ENCODE measurements around the gene TDP1.
"Not testable (repeated sequence)": the region's sequence is repeated elsewhere in the genome, so short reads cannot be mapped to it uniquely, and the experiment has no call there.

TDP1 gene

DNA sequence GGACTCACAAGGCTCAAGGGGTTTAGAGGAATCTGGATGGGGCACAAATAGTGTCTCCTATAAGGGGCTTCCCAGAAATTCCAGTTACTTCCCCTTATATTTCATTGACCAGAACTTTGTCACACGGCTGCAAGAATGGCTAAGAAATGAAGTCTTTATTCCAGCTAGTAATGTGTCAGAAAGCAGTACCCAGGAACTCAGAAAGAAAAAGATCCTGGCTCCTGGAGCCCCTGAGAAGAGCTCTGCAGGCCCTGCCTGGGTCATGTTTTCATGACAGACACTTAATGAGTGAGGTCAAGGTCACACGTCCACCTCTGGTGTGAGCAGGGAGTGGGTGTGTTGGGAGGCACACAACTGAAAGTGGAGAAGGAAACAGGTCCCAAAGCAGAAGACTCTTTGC is 123.8 kb downstream of the TDP1 start:
- no peak for DNase-seq (ENCODE audit: low spot score)
- no peak for ATAC-seq (ENCODE audit: low read depth)
- H3K36me3 ChIP-seq (ENCODE audit: low read depth), result no peaks in the 10 kb centered on the region
- H3K27me3 ChIP-seq (ENCODE audit: insufficient read depth, poor library complexity, severe bottlenecking), result peaks cover 28% of the 10 kb centered on the region
- H3K4me3 ChIP-seq (ENCODE audit: severe bottlenecking), result no peak overlapping the region
- H3K9me3 ChIP-seq (ENCODE audit: severe bottlenecking), result no peaks in the 10 kb centered on the region
- H3K4me1 ChIP-seq (ENCODE audit: insufficient read depth, poor library complexity, severe bottlenecking), result no peaks in the 10 kb centered on the region
- no peak overlapping the region for H3K27ac ChIP-seq (ENCODE audit: poor library complexity, severe bottlenecking)
- TF ChIP-seq, protein P1, sequence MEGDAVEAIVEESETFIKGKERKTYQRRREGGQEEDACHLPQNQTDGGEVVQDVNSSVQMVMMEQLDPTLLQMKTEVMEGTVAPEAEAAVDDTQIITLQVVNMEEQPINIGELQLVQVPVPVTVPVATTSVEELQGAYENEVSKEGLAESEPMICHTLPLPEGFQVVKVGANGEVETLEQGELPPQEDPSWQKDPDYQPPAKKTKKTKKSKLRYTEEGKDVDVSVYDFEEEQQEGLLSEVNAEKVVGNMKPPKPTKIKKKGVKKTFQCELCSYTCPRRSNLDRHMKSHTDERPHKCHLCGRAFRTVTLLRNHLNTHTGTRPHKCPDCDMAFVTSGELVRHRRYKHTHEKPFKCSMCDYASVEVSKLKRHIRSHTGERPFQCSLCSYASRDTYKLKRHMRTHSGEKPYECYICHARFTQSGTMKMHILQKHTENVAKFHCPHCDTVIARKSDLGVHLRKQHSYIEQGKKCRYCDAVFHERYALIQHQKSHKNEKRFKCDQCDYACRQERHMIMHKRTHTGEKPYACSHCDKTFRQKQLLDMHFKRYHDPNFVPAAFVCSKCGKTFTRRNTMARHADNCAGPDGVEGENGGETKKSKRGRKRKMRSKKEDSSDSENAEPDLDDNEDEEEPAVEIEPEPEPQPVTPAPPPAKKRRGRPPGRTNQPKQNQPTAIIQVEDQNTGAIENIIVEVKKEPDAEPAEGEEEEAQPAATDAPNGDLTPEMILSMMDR (IDR thresholded peaks at IDR 0.05; ENCODE audit: poor library complexity, severe bottlenecking), result no peak

DNA sequence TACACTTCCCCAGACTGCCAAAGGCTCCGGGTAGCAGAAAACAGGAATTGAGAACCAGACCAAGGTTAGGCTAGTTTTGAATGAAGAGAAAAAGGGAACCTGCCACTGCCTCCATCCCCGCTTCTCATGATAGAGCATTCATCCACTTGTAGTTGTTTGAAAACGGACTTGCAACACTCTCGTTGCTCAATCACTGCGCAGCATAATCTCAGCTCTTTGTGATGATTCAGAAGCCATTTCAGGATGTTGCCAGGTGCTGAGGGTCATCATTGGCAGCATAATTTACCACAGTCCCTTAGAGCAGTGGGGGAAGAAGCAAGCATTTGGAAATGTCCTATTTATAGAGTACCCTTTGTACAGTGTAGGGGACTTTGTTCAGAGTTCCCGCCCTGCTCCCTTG is 131.7 kb downstream of the TDP1 start:
- H3K36me3 ChIP-seq (ENCODE audit: low read depth), result no peaks in the 10 kb centered on the region
- TF ChIP-seq, protein P1 (IDR thresholded peaks at IDR 0.05; ENCODE audit: poor library complexity, severe bottlenecking), result no peak
- DNase-seq (ENCODE audit: low spot score) (no peak), ATAC-seq (ENCODE audit: low read depth) (peak; percentile 96)
- H3K9me3 ChIP-seq (ENCODE audit: severe bottlenecking), result no peaks in the 10 kb centered on the region
- H3K4me1 ChIP-seq (ENCODE audit: insufficient read depth, poor library complexity, severe bottlenecking), result no peaks in the 10 kb centered on the region
- H3K4me3 ChIP-seq (ENCODE audit: severe bottlenecking), result no peak overlapping the region
- peaks cover 17% of the 10 kb centered on the region for H3K27me3 ChIP-seq (ENCODE audit: insufficient read depth, poor library complexity, severe bottlenecking)
- H3K27ac ChIP-seq (ENCODE audit: poor library complexity, severe bottlenecking), result no peak overlapping the region

DNA sequence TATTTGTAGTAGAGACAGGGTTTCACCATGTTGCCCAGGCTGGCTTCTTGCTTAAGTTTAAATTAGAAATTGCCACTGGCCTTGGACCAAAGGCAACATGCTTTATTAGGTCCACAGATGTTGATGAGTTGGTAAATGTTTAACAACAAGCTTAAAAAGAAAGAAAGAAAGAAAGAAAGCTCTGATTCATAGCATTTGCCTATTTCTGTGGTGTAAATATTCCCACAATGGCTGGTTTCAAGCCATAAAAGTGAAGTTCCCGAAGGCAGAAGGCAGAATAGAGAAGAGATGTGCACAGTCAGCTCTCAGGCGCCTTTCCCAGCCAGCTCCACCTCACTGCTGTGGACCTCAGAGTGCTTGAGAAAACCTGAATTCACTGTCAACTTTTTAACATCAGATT is 132.4 kb downstream of the TDP1 start:
- DNase-seq (ENCODE audit: low spot score) (no peak), ATAC-seq (ENCODE audit: low read depth) (no peak)
- no peak overlapping the region for H3K4me3 ChIP-seq (ENCODE audit: severe bottlenecking)
- no peaks in the 10 kb centered on the region for H3K4me1 ChIP-seq (ENCODE audit: insufficient read depth, poor library complexity, severe bottlenecking)
- TF ChIP-seq, protein P1 (IDR thresholded peaks at IDR 0.05; ENCODE audit: poor library complexity, severe bottlenecking), result no peak
- H3K36me3 ChIP-seq (ENCODE audit: low read depth), result no peaks in the 10 kb centered on the region
- H3K27me3 ChIP-seq (ENCODE audit: insufficient read depth, poor library complexity, severe bottlenecking), result peaks cover 10% of the 10 kb centered on the region
- no peaks in the 10 kb centered on the region for H3K9me3 ChIP-seq (ENCODE audit: severe bottlenecking)
- H3K27ac ChIP-seq (ENCODE audit: poor library complexity, severe bottlenecking), result no peak overlapping the region

DNA sequence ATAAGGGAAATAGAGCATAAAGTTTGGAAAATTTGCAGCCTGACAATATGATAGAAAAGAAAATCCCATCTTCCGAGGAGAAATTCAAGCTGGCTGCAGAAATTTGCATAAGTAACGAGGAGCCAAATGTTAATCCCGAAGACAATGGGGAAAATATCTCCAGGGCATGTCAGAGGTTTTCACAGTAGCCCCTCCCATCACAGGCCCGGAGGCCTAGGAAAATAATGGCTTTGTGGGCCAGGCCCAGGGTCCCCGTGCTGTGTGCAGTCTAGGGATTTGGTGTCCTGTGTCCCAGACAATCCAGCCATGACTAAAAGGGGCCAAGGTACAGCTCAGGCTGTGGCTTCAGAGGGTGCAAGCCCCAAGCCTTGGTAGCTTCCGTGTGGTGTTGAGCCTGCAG is 133.8 kb downstream of the TDP1 start:
- H3K27ac ChIP-seq (ENCODE audit: poor library complexity, severe bottlenecking); H3K36me3 ChIP-seq (ENCODE audit: low read depth); DNase-seq (ENCODE audit: low spot score); H3K27me3 ChIP-seq (ENCODE audit: insufficient read depth, poor library complexity, severe bottlenecking); H3K9me3 ChIP-seq (ENCODE audit: severe bottlenecking); H3K4me1 ChIP-seq (ENCODE audit: insufficient read depth, poor library complexity, severe bottlenecking); H3K4me3 ChIP-seq (ENCODE audit: severe bottlenecking); ATAC-seq (ENCODE audit: low read depth): not testable (repeated sequence)

DNA sequence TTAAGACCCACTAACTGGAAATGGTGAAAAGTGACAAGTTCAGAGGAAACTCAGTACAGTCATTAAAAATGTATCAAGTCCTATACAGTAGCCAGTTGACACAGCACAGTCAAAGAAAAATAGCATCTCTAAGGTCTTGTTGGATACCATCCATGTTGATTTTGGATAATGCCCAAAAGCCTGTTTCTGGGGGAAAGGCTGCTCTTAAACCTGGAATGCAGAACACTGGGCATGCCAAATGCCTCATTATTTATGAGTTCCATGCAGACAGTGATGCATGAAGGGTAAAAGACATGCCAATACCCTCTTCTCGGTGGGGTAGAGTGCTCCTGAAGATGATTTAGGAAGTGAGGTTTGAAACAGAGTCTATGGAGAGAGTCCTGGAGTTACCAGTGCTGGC is 135.7 kb downstream of the TDP1 start:
- Histone ChIP-seq H3K4me3 (ENCODE audit: severe bottlenecking) (no peak overlapping the region), H3K27ac (ENCODE audit: poor library complexity, severe bottlenecking) (no peak overlapping the region), H3K36me3 (ENCODE audit: low read depth) (no peaks in the 10 kb centered on the region), H3K27me3 (ENCODE audit: insufficient read depth, poor library complexity, severe bottlenecking) (no peaks in the 10 kb centered on the region), H3K9me3 (ENCODE audit: severe bottlenecking) (no peaks in the 10 kb centered on the region), H3K4me1 (ENCODE audit: insufficient read depth, poor library complexity, severe bottlenecking) (peaks cover 2% of the 10 kb centered on the region)
- DNase-seq (ENCODE audit: low spot score) (no peak), ATAC-seq (ENCODE audit: low read depth) (peak; percentile 41)
- TF ChIP-seq, protein P1 (IDR thresholded peaks at IDR 0.05; ENCODE audit: poor library complexity, severe bottlenecking), result no peak
